Measurements from ENCODE around the gene STAP1.
A peak's percentile ranks its signal among the peaks of the same experiment; 100 is the strongest.
"Not testable (repeated sequence)": the region's sequence is repeated elsewhere in the genome, so short reads cannot be mapped to it uniquely, and the experiment has no call there.

Gene STAP1

GRCh38 chr4:67558493-67558892 lies at the start of gene STAP1:
TSS of gene STAP1 (plus strand) at chr4:67558727. CDS start at chr4:67558810, 83 bp downstream.
- DNase-seq: no peak

- no peak for DNase-seq
These were observed 46.0 kb upstream of the STAP1 start for GRCh38 chr4:67512501-67512900.

GRCh38 chr4:67520141-67520540 lies 38.4 kb upstream of the STAP1 start:
- DNase-seq: no peak

- no peak for DNase-seq
These were observed 37.0 kb upstream of the STAP1 start for GRCh38 chr4:67521506-67521905.

GRCh38 chr4:67522230-67522629 lies 36.3 kb upstream of the STAP1 start:
- DNase-seq: no peak

- DNase-seq: no peak
These were observed 35.5 kb upstream of the STAP1 start for GRCh38 chr4:67522851-67523671.

GRCh38 chr4:67524140-67524539 lies 34.4 kb upstream of the STAP1 start:
- DNase-seq: not testable (repeated sequence)

GRCh38 chr4:67531379-67531962 lies 27.1 kb upstream of the STAP1 start:
- DNase-seq: no peak

GRCh38 chr4:67532397-67532796 lies 26.1 kb upstream of the STAP1 start:
- DNase-seq: not testable (repeated sequence)

GRCh38 chr4:67533112-67533511 lies 25.4 kb upstream of the STAP1 start:
- no peak for DNase-seq

GRCh38 chr4:67535280-67535840 lies 23.2 kb upstream of the STAP1 start:
- DNase-seq: no peak

GRCh38 chr4:67539830-67540229 lies 18.7 kb upstream of the STAP1 start:
- DNase-seq: no peak

- no peak for DNase-seq
These were observed 16.5 kb upstream of the STAP1 start for GRCh38 chr4:67542076-67542475.

GRCh38 chr4:67545199-67546003 lies 13.1 kb upstream of the STAP1 start, which contains the start of gene CENPC:
TSS of gene CENPC (minus strand) at chr4:67545503. CDS start at chr4:67545355, 148 bp downstream.
- peak; percentile 92 to 95 for DNase-seq

- no peak for DNase-seq
These were observed 12.5 kb upstream of the STAP1 start for GRCh38 chr4:67546004-67546356.

- DNase-seq: no peak
These were observed 11.6 kb upstream of the STAP1 start for GRCh38 chr4:67546971-67547370.

- DNase-seq: no peak
These were observed 9.4 kb upstream of the STAP1 start for GRCh38 chr4:67549123-67549522.

GRCh38 chr4:67550451-67550850 lies 8.1 kb upstream of the STAP1 start:
- DNase-seq: no peak

- DNase-seq: no peak
These were observed 7.7 kb upstream of the STAP1 start for GRCh38 chr4:67550857-67551256.

- not testable (repeated sequence) for DNase-seq
These were observed 6.3 kb upstream of the STAP1 start for GRCh38 chr4:67552146-67552792.

- DNase-seq: no peak
These were observed 4.4 kb upstream of the STAP1 start for GRCh38 chr4:67554096-67554495.

- DNase-seq: no peak
These were observed 3.1 kb upstream of the STAP1 start for GRCh38 chr4:67555447-67555846.

GRCh38 chr4:67556436-67556835 lies 2.1 kb upstream of the STAP1 start:
- DNase-seq: no peak

Measured in NCI-H2081 (cell line).